ENCODE measurements around the gene TLX3.

DNA sequence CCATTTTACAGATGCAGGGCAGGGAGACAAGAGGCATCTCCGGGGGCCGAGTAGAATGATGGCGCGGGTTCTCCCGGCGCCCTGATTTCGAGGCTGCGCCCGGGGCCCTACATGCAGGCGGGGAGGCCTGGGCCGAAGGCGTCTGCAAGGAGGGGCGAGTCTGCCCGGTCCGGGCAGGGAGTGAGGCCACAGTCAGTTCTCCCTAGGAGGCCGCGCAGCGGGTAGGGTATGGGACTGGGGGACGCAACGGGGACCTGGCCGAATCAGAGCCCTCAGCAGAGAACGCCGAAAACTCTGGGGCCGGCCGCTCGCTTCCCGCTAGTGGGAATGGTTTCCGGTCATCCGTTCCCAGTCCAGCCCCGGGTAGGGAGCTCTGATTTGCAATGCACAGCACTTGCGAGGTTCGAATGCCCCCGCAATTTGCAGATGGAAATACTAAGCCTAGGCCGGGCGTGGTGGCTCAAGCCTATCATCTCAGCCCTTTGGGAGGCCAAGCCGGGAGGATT, 6.4 kb downstream of the TLX3 start:
- TF ChIP-seq EP300 (IDR thresholded peaks at IDR 0.05; ENCODE audit: borderline replicate concordance in 1 of 2, low read depth in 2 of 2, low read length in 2 of 2) (no peak), ZNF274 (IDR thresholded peaks at IDR 0.05; ENCODE audit: borderline replicate concordance, extremely low read depth, low read length) (no peak), JUND (IDR thresholded peaks at IDR 0.05; ENCODE audit: low read length) (no peak), SIRT6 (IDR thresholded peaks at IDR 0.05; ENCODE audit: low read length) (no peak), MAFK (IDR thresholded peaks at IDR 0.05; ENCODE audit: low read depth, low read length) (no peak), SRF (IDR thresholded peaks at IDR 0.05; ENCODE audit: low read depth, low read length) (no peak), POLR2A (IDR thresholded peaks at IDR 0.05; ENCODE audit: control extremely low read depth in 1 of 2, low read depth in 2 of 2, low read length in 2 of 2) (no peak), POLR2AphosphoS5 (IDR thresholded peaks at IDR 0.05; ENCODE audit: low read depth, low read length) (no peak), TEAD4 (IDR thresholded peaks at IDR 0.05; ENCODE audit: low read depth, low read length) (no peak)
- TF ChIP-seq, protein P1, sequence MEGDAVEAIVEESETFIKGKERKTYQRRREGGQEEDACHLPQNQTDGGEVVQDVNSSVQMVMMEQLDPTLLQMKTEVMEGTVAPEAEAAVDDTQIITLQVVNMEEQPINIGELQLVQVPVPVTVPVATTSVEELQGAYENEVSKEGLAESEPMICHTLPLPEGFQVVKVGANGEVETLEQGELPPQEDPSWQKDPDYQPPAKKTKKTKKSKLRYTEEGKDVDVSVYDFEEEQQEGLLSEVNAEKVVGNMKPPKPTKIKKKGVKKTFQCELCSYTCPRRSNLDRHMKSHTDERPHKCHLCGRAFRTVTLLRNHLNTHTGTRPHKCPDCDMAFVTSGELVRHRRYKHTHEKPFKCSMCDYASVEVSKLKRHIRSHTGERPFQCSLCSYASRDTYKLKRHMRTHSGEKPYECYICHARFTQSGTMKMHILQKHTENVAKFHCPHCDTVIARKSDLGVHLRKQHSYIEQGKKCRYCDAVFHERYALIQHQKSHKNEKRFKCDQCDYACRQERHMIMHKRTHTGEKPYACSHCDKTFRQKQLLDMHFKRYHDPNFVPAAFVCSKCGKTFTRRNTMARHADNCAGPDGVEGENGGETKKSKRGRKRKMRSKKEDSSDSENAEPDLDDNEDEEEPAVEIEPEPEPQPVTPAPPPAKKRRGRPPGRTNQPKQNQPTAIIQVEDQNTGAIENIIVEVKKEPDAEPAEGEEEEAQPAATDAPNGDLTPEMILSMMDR (IDR thresholded peaks at IDR 0.05; ENCODE audit: control extremely low read depth in 1 of 3, insufficient read depth in 1 of 3, low read depth in 1 of 3, low read length in 3 of 3): no peak

All from H1 (cell line).